ENCODE results near the gene MYO3A.

Gene MYO3A

DNA sequence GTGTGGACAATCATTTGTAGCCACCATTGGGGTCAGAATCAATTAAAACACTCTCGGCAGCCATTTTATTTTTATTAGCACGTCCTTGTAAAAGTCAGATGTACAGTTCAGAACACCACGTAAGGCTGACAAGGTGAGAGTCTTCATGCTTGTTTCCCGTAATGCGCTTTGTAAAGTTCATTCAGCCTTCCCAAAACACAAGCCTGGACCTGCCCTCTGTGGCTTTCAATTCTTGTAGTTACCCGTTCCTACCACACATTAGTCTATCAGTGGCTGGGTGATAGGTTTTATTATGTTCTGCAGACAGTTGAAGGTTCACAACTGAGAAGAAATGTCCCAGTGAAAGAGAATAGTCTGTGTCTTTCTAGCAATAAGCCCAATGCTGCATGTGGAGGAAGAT is 317.9 kb downstream of the MYO3A start:
- in situ Hi-C loops (cut with MboI; ENCODE audit: low sequenced_read_pairs), result no loop called here

DNA sequence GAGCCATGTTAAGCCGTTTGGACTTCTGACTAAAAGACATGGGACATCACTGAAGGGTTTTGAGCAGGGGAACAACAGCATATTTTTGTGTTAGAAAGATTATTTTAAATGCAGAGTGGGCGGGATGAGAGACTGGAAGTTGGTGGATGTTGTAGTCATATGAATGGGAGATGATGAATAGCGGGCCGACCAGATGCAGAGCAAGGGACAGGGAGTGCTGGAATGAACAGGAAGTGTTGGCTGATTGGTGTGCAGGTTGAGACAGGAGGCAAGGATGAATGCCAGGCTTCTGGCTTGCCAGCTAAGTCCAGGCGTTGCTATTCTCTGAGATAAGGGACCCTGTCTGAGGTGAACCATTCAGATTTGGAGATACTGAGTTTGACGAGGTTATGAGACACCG is 320.6 kb downstream of the MYO3A start:
- in situ Hi-C loops (cut with MboI; ENCODE audit: low sequenced_read_pairs), result no loop called here

DNA sequence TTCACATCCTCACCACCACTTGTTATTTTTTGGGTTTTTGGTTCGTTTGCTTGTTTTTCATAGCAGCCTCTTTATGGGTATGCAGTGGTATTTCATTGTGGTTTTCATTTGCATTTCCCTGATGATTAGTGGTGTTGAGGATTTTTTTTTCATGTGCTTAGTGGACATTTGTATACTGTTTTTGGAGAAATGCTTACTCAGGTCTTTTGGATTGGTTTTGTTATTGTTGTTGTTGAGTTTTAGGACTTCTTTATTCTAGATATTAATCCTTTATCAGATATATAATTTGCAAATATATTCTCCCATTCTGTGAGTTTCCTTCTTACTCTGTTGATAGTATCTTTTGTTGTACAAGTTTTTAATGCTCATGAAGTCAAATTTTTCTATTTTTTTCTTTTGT is 325.3 kb downstream of the MYO3A start:
- in situ Hi-C loops (cut with MboI; ENCODE audit: low sequenced_read_pairs), result no loop called here
